ENCODE data around the gene GYS1.

DNA sequence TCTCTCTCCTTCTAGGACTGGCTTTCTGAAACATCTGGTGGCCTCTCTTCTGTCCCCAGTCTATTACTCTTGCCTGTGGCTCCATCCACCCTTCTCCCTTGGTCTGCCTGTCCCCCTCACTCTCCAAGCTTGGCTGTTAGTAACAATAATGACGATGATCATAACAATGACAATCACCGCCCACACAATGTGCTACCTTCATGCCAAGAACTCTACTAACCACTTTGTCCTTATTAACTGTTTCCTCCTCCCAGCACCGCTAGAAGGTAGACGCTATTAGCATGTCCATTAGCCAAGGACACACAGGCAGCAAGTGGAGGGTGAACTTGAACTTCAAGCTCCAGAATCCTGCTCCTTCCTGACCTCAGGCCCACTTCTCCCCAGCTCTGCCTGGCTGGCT is 2.7 kb downstream of the GYS1 start:
- TF ChIP-seq CTCF (IDR thresholded peaks at IDR 0.05) (no peak), SIN3A (IDR thresholded peaks at IDR 0.05; ENCODE audit: borderline replicate concordance, insufficient read depth, low read depth, low read length) (no peak), TCF7L2 (IDR thresholded peaks at IDR 0.05; ENCODE audit: low read depth, low read length) (no peak)

Data from Panc1 (cell line).